CD4-positive, alpha-beta memory T cell (primary cell): Measurements from ENCODE around the gene RABGAP1. TPM values are rescaled to one million over a fixed set of nuclear protein-coding genes. Genes with fewer than 3 reads are reported as not detected.

Source experiments
- CTCF ChIA-PET: fragments of 350-600 bp; sonication (Branson Sonifier 250); formaldehyde crosslinking; loops from one replicate; lab custom pipeline; 2021; ENCODE audit warnings: inconsistent platforms; ENCODE audit not compliant: partially characterized antibody; lab: Charles Lee
- POLR2A ChIA-PET: fragments of 350-600 bp; sonication (Branson Sonifier 250); formaldehyde crosslinking; loops from one replicate; lab custom pipeline; 2021; ENCODE audit not compliant: partially characterized antibody; lab: Charles Lee
- DNase-seq, 5 donors: peaks; one replicate each; pipeline versions ENCODE4 v3.0.0 to v3.0.0-alpha.2; 2020 to 2022; ENCODE audit warnings: mixed read lengths in 1 of 5
- H3K27ac ChIP-seq: one replicate; pipeline ENCODE4 v1.7.0; 2013; ENCODE audit warnings: low read depth, low read length
- H3K27me3 ChIP-seq: 2 replicates; pipeline ENCODE4 v1.7.0; 2013; ENCODE audit warnings: mild to moderate bottlenecking, low read length, moderate library complexity; ENCODE audit not compliant: insufficient read depth
- H3K36me3 ChIP-seq: 2 replicates; pipeline ENCODE4 v1.7.0; 2013; ENCODE audit warnings: mild to moderate bottlenecking, low read length, moderate library complexity; ENCODE audit not compliant: insufficient read depth
- H3K4me1 ChIP-seq: 2 replicates; pipeline ENCODE4 v1.7.0; 2013; ENCODE audit warnings: mild to moderate bottlenecking, low read length, moderate library complexity; ENCODE audit not compliant: insufficient read depth
- H3K4me3 ChIP-seq, 2 donors: one replicate each; pipeline ENCODE4 v1.7.0; 2013; ENCODE audit warnings: low read length in 2 of 2, mild to moderate bottlenecking in 1 of 2
- H3K9me3 ChIP-seq, 2 donors: one replicate each; pipeline ENCODE4 v1.7.0; 2013; ENCODE audit warnings: low read length in 2 of 2, control low read depth in 1 of 2; ENCODE audit not compliant: control insufficient read depth in 1 of 2
- H3K27ac Mint-ChIP-seq, 7 donors: one replicate each; pipeline ENCODE4 v1.8.0; 2020 to 2021; ENCODE audit warnings: mixed read lengths in 7 of 7, mild to moderate bottlenecking in 6 of 7, inconsistent platforms in 3 of 7, moderate library complexity in 3 of 7
- H3K27me3 Mint-ChIP-seq, 2 donors: one replicate each; pipeline ENCODE4 v1.8.0; 2020 to 2021; ENCODE audit warnings: mixed read lengths in 2 of 2
- H3K36me3 Mint-ChIP-seq, 2 donors: one replicate each; pipeline ENCODE4 v1.8.0; 2020 to 2021; ENCODE audit warnings: mixed read lengths in 2 of 2, inconsistent platforms in 1 of 2, mild to moderate bottlenecking in 1 of 2
- H3K4me1 Mint-ChIP-seq, 4 donors: one replicate each; pipeline ENCODE4 v1.8.0; 2020 to 2021; ENCODE audit warnings: mixed read lengths in 4 of 4, mild to moderate bottlenecking in 1 of 4
- H3K4me3 Mint-ChIP-seq, 8 donors: one replicate each; pipeline ENCODE4 v1.8.0; 2020 to 2021; ENCODE audit warnings: mixed read lengths in 8 of 8, mild to moderate bottlenecking in 7 of 8, moderate library complexity in 6 of 8, inconsistent platforms in 3 of 8
- H3K9me3 Mint-ChIP-seq, 8 donors: one replicate each; pipeline ENCODE4 v1.8.0; 2020 to 2021; ENCODE audit warnings: mixed read lengths in 8 of 8, mild to moderate bottlenecking in 5 of 8, inconsistent platforms in 3 of 8, moderate library complexity in 1 of 8
- intact Hi-C: fragments of 100-400 bp; cut with micrococcal nuclease; formaldehyde crosslinking; loops from one replicate; pipeline ENCODE4 v1.15.1; 2023
- polyA plus RNA-seq, 2 donors: library from polyadenylated mRNA; unstranded; fragments of 300-500 nt; fragmentation: Illumina TruSeq; gene quantifications; one replicate each; pipeline ENCODE4 v1.2.3, GENCODE V29; 2021
- total RNA-seq, 2 experiments: library from RNA; stranded (reverse); gene quantifications; one replicate each; pipeline ENCODE4 v1.2.3, GENCODE V29; 2021

RABGAP1 gene
- total and polyA plus RNA-seq, 4 experiments from 2014 or later: 21.6 to 43.6 (median 33.7) TPM

GRCh38 chr9:123002754-123003153, 61.9 kb downstream of the RABGAP1 start:
- no peaks in the 10 kb centered on the region for H3K27me3 Mint-ChIP-seq
- intact Hi-C loops: no loop called here
- peaks cover 6% of the 10 kb centered on the region for H3K36me3 ChIP-seq
- no peak overlapping the region for H3K27ac Mint-ChIP-seq
- no peak overlapping the region for H3K4me3 ChIP-seq
- H3K4me1 ChIP-seq: no peaks in the 10 kb centered on the region
- no peaks in the 10 kb centered on the region for H3K9me3 ChIP-seq
- ChIA-PET CTCF (no interaction called here), POLR2A (no interaction called here)
- no peak for DNase-seq
- H3K27me3 ChIP-seq: no peaks in the 10 kb centered on the region
- H3K9me3 Mint-ChIP-seq: no peaks in the 10 kb centered on the region
- H3K27ac ChIP-seq: no peak overlapping the region
- peaks cover 30 to 43% of the 10 kb centered on the region in 2 donors for H3K36me3 Mint-ChIP-seq
- H3K4me1 Mint-ChIP-seq: peaks cover 0 to 3% (median 0%) of the 10 kb centered on the region in 4 donors
- no peak overlapping the region for H3K4me3 Mint-ChIP-seq

DNA sequence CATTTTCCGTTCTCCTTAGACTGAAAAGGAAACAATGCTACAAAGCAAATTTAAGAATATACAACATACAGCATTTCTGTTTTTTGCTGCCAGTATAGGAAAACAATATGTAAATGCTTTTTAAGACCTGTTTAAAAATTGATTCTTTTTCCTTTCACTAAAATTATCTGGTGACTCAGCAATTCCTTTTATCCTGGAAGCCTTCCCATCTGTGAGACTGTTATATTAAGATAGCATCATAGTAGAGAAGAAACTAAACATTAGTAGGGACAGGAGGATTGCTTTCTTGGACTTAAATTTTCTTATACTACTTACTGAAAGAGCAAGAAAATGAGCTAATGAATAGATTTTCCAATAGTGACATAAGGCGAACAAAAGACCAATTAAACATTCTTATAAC, 62.6 kb downstream of the RABGAP1 start:
- peaks cover 29 to 41% of the 10 kb centered on the region in 2 donors for H3K36me3 Mint-ChIP-seq
- CTCF ChIA-PET: no interaction called here
- H3K27ac Mint-ChIP-seq: no peak overlapping the region

DNA sequence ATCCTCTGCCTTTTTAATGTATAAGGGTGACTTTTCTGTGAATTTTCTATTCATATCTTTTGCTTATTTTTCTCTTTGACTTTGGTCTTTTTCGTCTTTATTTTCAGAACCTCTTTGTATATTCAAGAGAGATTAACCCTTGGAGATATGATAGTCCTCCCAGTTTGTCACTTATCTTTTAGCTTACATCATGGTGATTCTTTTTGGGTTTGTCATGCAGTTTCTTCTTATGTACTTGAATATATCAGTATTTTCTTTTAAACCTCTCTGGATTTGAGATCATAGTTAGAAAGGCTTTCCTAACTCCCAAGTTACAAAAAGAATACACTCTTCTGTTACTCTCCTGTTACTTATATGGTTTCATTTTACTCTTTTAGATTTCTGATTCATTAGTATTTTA, 65.1 kb downstream of the RABGAP1 start:
- Mint-ChIP-seq H3K4me3 (no peak overlapping the region), H3K4me1 (peaks cover 0 to 2% (median 0%) of the 10 kb centered on the region in 4 donors), H3K27me3 (no peaks in the 10 kb centered on the region), H3K27ac (no peak overlapping the region), H3K36me3 (peaks cover 12 to 32% of the 10 kb centered on the region in 2 donors), H3K9me3 (no peaks in the 10 kb centered on the region)
- ChIA-PET POLR2A (no interaction called here), CTCF (no interaction called here)
- Histone ChIP-seq H3K4me1 (no peaks in the 10 kb centered on the region), H3K27me3 (no peaks in the 10 kb centered on the region), H3K36me3 (peaks cover 6% of the 10 kb centered on the region), H3K27ac (no peak overlapping the region), H3K9me3 (no peaks in the 10 kb centered on the region), H3K4me3 (no peak overlapping the region)
- intact Hi-C loops: no loop called here
- DNase-seq: no peak

More for the DNA sequence above, 62.6 kb downstream of the RABGAP1 start:
- Mint-ChIP-seq H3K4me3 (no peak overlapping the region), H3K4me1 (peaks cover 0 to 3% (median 0%) of the 10 kb centered on the region in 4 donors), H3K27me3 (no peaks in the 10 kb centered on the region), H3K9me3 (no peaks in the 10 kb centered on the region)
- Histone ChIP-seq H3K9me3 (no peaks in the 10 kb centered on the region), H3K4me3 (no peak overlapping the region), H3K27me3 (no peaks in the 10 kb centered on the region), H3K36me3 (peaks cover 6% of the 10 kb centered on the region), H3K4me1 (no peaks in the 10 kb centered on the region), H3K27ac (no peak overlapping the region)
- POLR2A ChIA-PET: no interaction called here
- intact Hi-C loops: no loop called here
- DNase-seq: no peak

DNA sequence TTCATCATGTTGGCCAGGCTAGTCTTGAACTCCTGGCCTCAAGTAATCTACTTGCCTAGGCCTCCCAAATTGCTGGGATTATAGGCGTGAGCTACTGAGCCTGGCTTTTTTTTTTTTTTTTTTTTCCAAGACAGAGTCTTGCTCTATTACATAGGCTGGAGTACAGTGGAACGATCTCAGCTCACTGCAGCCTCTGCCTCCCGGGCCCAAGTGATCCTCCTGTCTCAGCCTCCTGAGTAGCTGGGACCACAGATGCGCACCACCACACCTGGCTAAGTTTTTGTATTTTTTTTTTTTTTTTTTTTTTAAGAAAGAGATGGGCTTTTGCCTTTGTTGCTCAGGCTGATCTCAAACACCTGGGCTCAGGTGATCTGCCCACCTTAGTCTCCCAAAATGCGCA, 66.4 kb downstream of the RABGAP1 start:
- H3K9me3 ChIP-seq: no peaks in the 10 kb centered on the region
- Mint-ChIP-seq H3K9me3 (no peaks in the 10 kb centered on the region), H3K4me1 (peaks cover 0 to 2% (median 0%) of the 10 kb centered on the region in 4 donors), H3K27me3 (no peaks in the 10 kb centered on the region), H3K36me3 (peaks cover 24 to 43% of the 10 kb centered on the region in 2 donors), H3K4me3 (no peak overlapping the region), H3K27ac (no peak overlapping the region)
- no peak for DNase-seq
- no peaks in the 10 kb centered on the region for H3K27me3 ChIP-seq
- ChIA-PET CTCF (interaction anchor here (0.8 kb wide), 1 partner anchor 16 kb away, joined by 3 read pairs; no protein-coding TSS in a partner anchor), POLR2A (interaction anchor here (0.6 kb wide), 1 partner anchor 117 kb away, joined by 3 read pairs; no protein-coding TSS in a partner anchor)
- no peaks in the 10 kb centered on the region for H3K36me3 ChIP-seq
- no peaks in the 10 kb centered on the region for H3K4me1 ChIP-seq
- intact Hi-C loops: no loop called here
- H3K4me3 ChIP-seq: no peak overlapping the region
- H3K27ac ChIP-seq: no peak overlapping the region

DNA sequence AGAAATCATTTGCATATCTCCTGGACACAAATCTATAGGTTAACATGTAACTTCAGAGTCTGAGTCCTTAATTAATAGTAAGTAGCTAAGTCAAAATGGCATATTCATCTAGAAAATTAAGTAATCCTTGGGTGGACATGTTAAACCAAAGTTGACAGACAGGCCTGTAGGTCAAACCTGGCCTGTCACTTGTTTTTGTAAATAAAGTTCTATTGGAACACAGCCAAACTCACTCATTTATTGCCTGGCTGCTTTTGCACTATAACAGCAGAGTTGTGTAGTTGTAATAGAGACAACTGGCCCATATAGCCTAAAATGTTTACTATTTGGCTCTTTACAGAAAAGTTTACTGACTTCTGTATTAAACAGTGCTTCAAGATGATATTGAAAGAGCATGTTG, 68.1 kb downstream of the RABGAP1 start:
- Mint-ChIP-seq H3K4me3 (no peak overlapping the region), H3K27me3 (no peaks in the 10 kb centered on the region), H3K36me3 (peaks cover 38 to 50% of the 10 kb centered on the region in 2 donors), H3K27ac (no peak overlapping the region), H3K4me1 (peaks cover 0 to 2% (median 0%) of the 10 kb centered on the region in 4 donors), H3K9me3 (peaks cover 0 to 5% (median 0%) of the 10 kb centered on the region in 8 donors)
- no peak for DNase-seq
- CTCF ChIA-PET: no interaction called here
- POLR2A ChIA-PET: no interaction called here
- H3K27me3 ChIP-seq: no peaks in the 10 kb centered on the region
- H3K4me3 ChIP-seq: no peak overlapping the region
- H3K36me3 ChIP-seq: no peaks in the 10 kb centered on the region
- H3K27ac ChIP-seq: no peak overlapping the region
- no peaks in the 10 kb centered on the region for H3K9me3 ChIP-seq
- intact Hi-C loops: no loop called here
- H3K4me1 ChIP-seq: no peaks in the 10 kb centered on the region

GRCh38 chr9:123011380-123011779, 70.6 kb downstream of the RABGAP1 start:
- Histone ChIP-seq H3K27ac (no peak overlapping the region), H3K4me3 (no peak overlapping the region), H3K4me1 (no peaks in the 10 kb centered on the region), H3K9me3 (no peaks in the 10 kb centered on the region), H3K27me3 (no peaks in the 10 kb centered on the region), H3K36me3 (peaks cover 5% of the 10 kb centered on the region)
- no peak for DNase-seq
- Mint-ChIP-seq H3K27ac (peak overlapping the region in 1 of 7 donors; percentile 13), H3K4me3 (no peak overlapping the region), H3K36me3 (peaks cover 53 to 59% of the 10 kb centered on the region in 2 donors), H3K4me1 (peaks cover 0 to 2% (median 0%) of the 10 kb centered on the region in 4 donors), H3K9me3 (peaks cover 0 to 7% (median 0%) of the 10 kb centered on the region in 8 donors), H3K27me3 (no peaks in the 10 kb centered on the region)
- intact Hi-C loops: no loop called here
- ChIA-PET CTCF (interaction anchor here (1.1 kb wide), 1 partner anchor 339 kb away, joined by 4 read pairs; no protein-coding TSS in a partner anchor), POLR2A (no interaction called here)

DNA sequence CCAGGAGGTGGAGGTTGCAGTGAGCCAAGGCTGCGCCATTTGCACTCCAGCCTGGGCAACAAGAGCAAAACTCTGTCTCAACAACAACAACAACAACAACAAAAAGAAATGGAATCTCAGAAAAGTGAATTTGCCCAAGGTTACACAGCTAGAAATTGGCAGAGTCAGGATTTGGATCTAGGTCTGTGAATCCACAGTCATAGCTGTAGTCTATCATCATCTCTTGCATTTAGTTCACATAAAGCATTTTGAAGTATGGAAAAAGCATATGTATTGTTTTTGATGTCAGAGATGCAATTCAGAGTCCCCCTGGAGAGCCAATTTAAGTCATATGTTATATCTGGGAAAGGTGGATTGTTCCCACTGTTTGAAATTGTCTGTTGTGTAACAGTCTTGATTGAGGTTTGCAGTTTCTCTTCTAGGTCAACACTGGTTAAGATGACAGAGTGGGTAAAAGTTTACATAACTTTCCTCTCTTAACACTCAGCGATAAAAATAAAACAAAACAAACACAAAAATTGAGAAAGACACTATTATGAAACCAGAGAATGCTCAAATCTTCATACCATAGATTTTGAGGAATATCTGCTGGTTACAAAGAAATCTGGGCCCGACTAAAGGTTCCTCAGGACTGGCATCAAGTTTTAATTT, 71.2 kb downstream of the RABGAP1 start:
- Mint-ChIP-seq H3K36me3 (peaks cover 54 to 62% of the 10 kb centered on the region in 2 donors), H3K27me3 (no peaks in the 10 kb centered on the region), H3K4me3 (no peak overlapping the region), H3K4me1 (peaks cover 0 to 2% (median 0%) of the 10 kb centered on the region in 4 donors), H3K27ac (peak overlapping the region in 1 of 7 donors; percentile 64), H3K9me3 (peaks cover 0 to 7% (median 0%) of the 10 kb centered on the region in 8 donors)
- H3K9me3 ChIP-seq: no peaks in the 10 kb centered on the region
- H3K27ac ChIP-seq: no peak overlapping the region
- intact Hi-C loops: no loop called here
- no peaks in the 10 kb centered on the region for H3K27me3 ChIP-seq
- no peak for DNase-seq
- peaks cover 5% of the 10 kb centered on the region for H3K36me3 ChIP-seq
- ChIA-PET CTCF (interaction anchor here (1.1 kb wide), 1 partner anchor 338 kb away, joined by 4 read pairs; no protein-coding TSS in a partner anchor), POLR2A (no interaction called here)
- H3K4me1 ChIP-seq: no peaks in the 10 kb centered on the region
- no peak overlapping the region for H3K4me3 ChIP-seq
